Karpas-422 (cell line): Measurements from ENCODE around the gene GPC5. TPM values are rescaled to one million over a fixed set of nuclear protein-coding genes. Genes with fewer than 3 reads are reported as not detected.

Source experiments
- DNase-seq: peaks from one replicate; pipeline ENCODE4 v3.0.0-alpha.2; 2015
- H2AFZ ChIP-seq: fragments of 200-600 bp; sonication (generic); 2 replicates; pipeline ENCODE4 v1.6.1; 2014; ENCODE audit warnings: antibody characterized with exemption, low read length, mixed read lengths
- H3K27ac ChIP-seq: fragments of 200-600 bp; sonication (generic); 2 replicates; pipeline ENCODE4 v1.5.1; 2014; ENCODE audit warnings: mild to moderate bottlenecking, low read length, moderate library complexity
- H3K27me3 ChIP-seq: fragments of 200-600 bp; sonication (generic); 2 replicates; pipeline ENCODE4 v1.6.1; 2014; ENCODE audit warnings: low read length, mixed read lengths
- H3K36me3 ChIP-seq: fragments of 200-600 bp; sonication (generic); 2 replicates; pipeline ENCODE4 v1.6.1; 2014; ENCODE audit warnings: low read length, mixed read lengths; ENCODE audit not compliant: insufficient read depth
- H3K4me1 ChIP-seq: fragments of 200-600 bp; sonication (generic); 2 replicates; pipeline ENCODE4 v1.6.1; 2014; ENCODE audit warnings: mild to moderate bottlenecking, low read length, mixed read lengths
- H3K4me2 ChIP-seq: fragments of 200-600 bp; sonication (generic); 2 replicates; pipeline ENCODE4 v1.6.1; 2014; ENCODE audit warnings: low read length, low read depth, mild to moderate bottlenecking; ENCODE audit not compliant: poor library complexity, severe bottlenecking
- H3K4me3 ChIP-seq: fragments of 200-600 bp; sonication (generic); 2 replicates; pipeline ENCODE4 v1.5.1; 2014; ENCODE audit warnings: mild to moderate bottlenecking, antibody characterized with exemption, low read length, mixed read lengths
- H3K79me2 ChIP-seq: fragments of 200-600 bp; sonication (generic); 2 replicates; pipeline ENCODE4 v1.6.1; 2014; ENCODE audit warnings: mild to moderate bottlenecking, low read length, mixed read lengths
- H3K9ac ChIP-seq: fragments of 200-600 bp; sonication (generic); 2 replicates; pipeline ENCODE4 v1.6.0; 2014; ENCODE audit warnings: low read length
- H3K9me2 ChIP-seq: fragments of 200-600 bp; sonication (generic), shearing (Covaris generic); replicated peaks from 2 replicates; pipeline ENCODE4 v1.6.0; 2014; ENCODE audit warnings: mild to moderate bottlenecking, low read length, moderate library complexity; ENCODE audit not compliant: insufficient read depth
- H3K9me3 ChIP-seq: fragments of 300-700, 200-600 bp; sonication (generic); 2 replicates; pipeline ENCODE4 v1.6.1; 2014; ENCODE audit warnings: low read length, mixed read lengths
- H4K20me1 ChIP-seq: fragments of 200-600 bp; sonication (generic); 2 replicates; pipeline ENCODE4 v1.6.1; 2014; ENCODE audit warnings: mild to moderate bottlenecking, antibody characterized with exemption, low read length, low read depth; ENCODE audit not compliant: insufficient read depth
- total RNA-seq: library from RNA; depleted of rRNA; stranded (reverse); fragments of >200 nt; shearing (Covaris generic); gene quantifications from 2 replicates; pipeline ENCODE4 v1.2.3, GENCODE V29; 2014; ENCODE audit warnings: low replicate concordance

GPC5 gene
- total RNA-seq, 1 experiment from 2014 or later = not detected

DNA sequence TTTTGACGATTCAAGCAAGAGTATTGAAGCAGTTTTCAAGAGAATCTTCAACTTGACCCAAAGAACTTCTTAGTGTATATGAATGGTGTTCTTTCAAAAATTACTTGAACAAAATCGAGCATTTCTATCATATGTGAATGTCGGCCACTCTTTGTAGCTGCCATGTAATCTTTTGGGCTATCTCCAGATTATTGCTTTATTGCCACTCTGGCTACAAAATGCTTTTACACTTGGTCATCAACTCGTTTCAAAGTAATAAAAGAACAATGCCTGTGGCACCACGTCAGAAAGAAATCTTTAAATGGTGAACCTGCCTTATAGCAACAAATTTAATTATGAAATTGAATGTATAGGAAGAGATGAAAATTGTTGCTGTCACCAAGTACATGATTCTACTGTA lies 834.5 kb downstream of the GPC5 start:
- H3K4me2 ChIP-seq = no peak overlapping the region
- H3K79me2 ChIP-seq = no peaks in the 10 kb centered on the region
- no peak overlapping the region for H2AFZ ChIP-seq
- H3K36me3 ChIP-seq = no peaks in the 10 kb centered on the region
- DNase-seq = no peak
- no peaks in the 10 kb centered on the region for H4K20me1 ChIP-seq
- H3K9ac ChIP-seq = no peak overlapping the region
- peaks cover 6% of the 10 kb centered on the region; the same call in 1 of the 2 replicates for H3K9me3 ChIP-seq
- no peaks in the 10 kb centered on the region for H3K4me1 ChIP-seq
- no peaks in the 10 kb centered on the region for H3K27me3 ChIP-seq
- H3K4me3 ChIP-seq = no peak overlapping the region
- no peak overlapping the region for H3K27ac ChIP-seq
- no peaks in the 10 kb centered on the region for H3K9me2 ChIP-seq

DNA sequence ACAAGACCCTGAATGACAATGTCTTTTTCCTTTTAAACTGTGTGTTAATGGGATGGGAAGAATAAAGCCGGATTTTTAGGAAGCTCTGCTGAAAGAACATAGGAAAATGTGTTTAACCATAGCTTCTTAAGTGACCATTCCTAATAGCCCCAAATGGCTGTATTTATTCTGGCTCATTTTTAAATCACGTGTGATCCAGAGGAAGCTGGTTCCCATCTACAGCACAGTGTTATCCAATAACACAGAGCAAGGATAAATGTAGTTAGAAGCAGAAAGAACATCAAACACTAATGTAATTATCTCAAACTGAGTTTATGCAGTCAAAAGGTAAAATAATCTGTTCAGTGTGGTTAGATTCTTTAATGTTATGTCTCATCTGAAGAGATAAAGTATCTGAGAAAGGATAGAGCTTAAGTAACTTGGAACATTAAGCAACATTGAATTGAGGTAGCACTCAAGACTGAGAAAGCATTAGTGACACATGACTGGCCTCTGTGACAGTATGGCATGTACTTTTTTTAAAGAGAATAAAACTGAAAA lies 853.3 kb downstream of the GPC5 start:
- Histone ChIP-seq H3K9ac (no peak overlapping the region), H2AFZ (no peak overlapping the region), H3K27me3 (no peaks in the 10 kb centered on the region), H3K4me1 (no peaks in the 10 kb centered on the region), H3K27ac (no peak overlapping the region), H3K4me3 (no peak overlapping the region), H3K4me2 (no peak overlapping the region), H3K9me3 (peaks cover 3% of the 10 kb centered on the region; the same call in 1 of the 2 replicates), H3K79me2 (no peaks in the 10 kb centered on the region), H3K36me3 (no peaks in the 10 kb centered on the region), H3K9me2 (no peaks in the 10 kb centered on the region), H4K20me1 (no peaks in the 10 kb centered on the region)
- DNase-seq = no peak

- Histone ChIP-seq H3K4me1 (no peaks in the 10 kb centered on the region; the same call in 1 of the 2 replicates), H3K79me2 (no peaks in the 10 kb centered on the region), H3K9me3 (peaks cover 6% of the 10 kb centered on the region; the same call in 1 of the 2 replicates), H3K9me2 (no peaks in the 10 kb centered on the region), H3K27me3 (no peaks in the 10 kb centered on the region), H3K4me2 (no peak overlapping the region), H3K27ac (no peak overlapping the region), H3K9ac (no peak overlapping the region), H2AFZ (no peak overlapping the region), H4K20me1 (no peaks in the 10 kb centered on the region), H3K36me3 (no peaks in the 10 kb centered on the region), H3K4me3 (no peak overlapping the region)
- no peak for DNase-seq
Measured at GRCh38 chr13:92255526-92255925, 857.1 kb downstream of the GPC5 start.

DNA sequence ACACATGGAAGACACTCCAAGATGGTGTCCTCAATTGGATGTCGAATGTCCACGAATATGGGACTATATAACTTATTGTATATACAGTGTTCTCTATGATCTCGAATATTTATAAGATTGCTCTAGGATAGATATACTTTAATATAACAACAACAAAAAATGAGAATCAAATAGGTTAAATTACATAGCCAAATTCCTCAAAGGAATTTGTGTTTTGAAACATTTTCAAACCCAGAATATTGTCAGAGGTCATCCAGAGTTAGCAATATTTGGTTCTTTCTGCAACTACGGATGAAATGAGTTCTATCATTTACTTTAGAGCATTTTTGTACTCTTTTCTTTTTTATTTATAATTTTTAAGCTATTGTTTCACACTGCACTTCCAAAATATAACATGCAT lies 857.8 kb downstream of the GPC5 start:
- Histone ChIP-seq H3K9me3 (peaks cover 6% of the 10 kb centered on the region; the same call in 1 of the 2 replicates), H3K36me3 (no peaks in the 10 kb centered on the region), H3K27me3 (no peaks in the 10 kb centered on the region), H3K4me1 (no peaks in the 10 kb centered on the region; the same call in 1 of the 2 replicates), H3K27ac (no peak overlapping the region), H3K4me3 (no peak overlapping the region), H3K9ac (no peak overlapping the region), H3K9me2 (no peaks in the 10 kb centered on the region), H3K4me2 (no peak overlapping the region), H3K79me2 (no peaks in the 10 kb centered on the region), H4K20me1 (no peaks in the 10 kb centered on the region), H2AFZ (no peak overlapping the region)
- DNase-seq = no peak

- Histone ChIP-seq H3K9ac (no peak overlapping the region), H3K4me2 (no peak overlapping the region), H3K4me3 (no peak overlapping the region), H3K27ac (no peak overlapping the region), H4K20me1 (no peaks in the 10 kb centered on the region), H3K27me3 (no peaks in the 10 kb centered on the region), H3K4me1 (no peaks in the 10 kb centered on the region; the same call in 1 of the 2 replicates), H3K9me3 (peaks cover 3% of the 10 kb centered on the region; the same call in 1 of the 2 replicates), H3K9me2 (no peaks in the 10 kb centered on the region), H3K36me3 (no peaks in the 10 kb centered on the region), H3K79me2 (no peaks in the 10 kb centered on the region), H2AFZ (no peak overlapping the region)
- no peak for DNase-seq
Measured at GRCh38 chr13:92259046-92259445, 860.6 kb downstream of the GPC5 start.

- Histone ChIP-seq H3K36me3 (no peaks in the 10 kb centered on the region), H3K9me3 (peaks cover 3% of the 10 kb centered on the region; the same call in 1 of the 2 replicates), H3K9me2 (no peaks in the 10 kb centered on the region), H3K79me2 (no peaks in the 10 kb centered on the region), H2AFZ (no peak overlapping the region), H3K4me1 (no peaks in the 10 kb centered on the region; the same call in 1 of the 2 replicates), H3K27ac (no peak overlapping the region), H3K4me3 (no peak overlapping the region), H3K4me2 (no peak overlapping the region), H4K20me1 (no peaks in the 10 kb centered on the region), H3K27me3 (no peaks in the 10 kb centered on the region), H3K9ac (no peak overlapping the region)
- no peak for DNase-seq
Measured at GRCh38 chr13:92259523-92259922, 861.1 kb downstream of the GPC5 start.

DNA sequence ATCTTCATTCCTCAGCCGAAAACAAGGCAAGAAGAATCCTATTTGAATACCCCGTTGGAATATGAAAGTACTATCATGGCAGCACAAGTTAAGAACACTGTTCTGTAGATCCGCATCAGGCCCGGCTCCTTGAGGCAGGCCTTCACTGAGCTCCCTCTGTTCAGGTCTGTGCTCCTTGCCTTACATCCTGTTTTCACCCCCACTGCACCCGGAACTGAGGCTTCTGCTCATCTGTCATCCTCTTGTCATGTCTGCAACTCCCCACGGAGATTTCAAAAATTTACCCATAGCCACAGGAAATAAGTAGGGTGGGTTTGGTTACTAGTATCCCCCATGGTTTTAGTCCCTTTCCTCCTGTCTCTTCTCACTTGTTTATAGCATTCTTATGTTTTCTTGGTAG lies 861.9 kb downstream of the GPC5 start:
- no peaks in the 10 kb centered on the region for H3K27me3 ChIP-seq
- no peak for DNase-seq
- peaks cover 6% of the 10 kb centered on the region; the same call in 1 of the 2 replicates for H3K9me3 ChIP-seq
- no peaks in the 10 kb centered on the region for H3K36me3 ChIP-seq
- H3K9ac ChIP-seq = no peak overlapping the region
- H3K79me2 ChIP-seq = no peaks in the 10 kb centered on the region
- H3K9me2 ChIP-seq = no peaks in the 10 kb centered on the region
- no peak overlapping the region for H3K27ac ChIP-seq
- H4K20me1 ChIP-seq = no peaks in the 10 kb centered on the region
- H3K4me3 ChIP-seq = no peak overlapping the region
- H2AFZ ChIP-seq = no peak overlapping the region
- no peaks in the 10 kb centered on the region; the same call in 1 of the 2 replicates for H3K4me1 ChIP-seq
- H3K4me2 ChIP-seq = no peak overlapping the region

DNA sequence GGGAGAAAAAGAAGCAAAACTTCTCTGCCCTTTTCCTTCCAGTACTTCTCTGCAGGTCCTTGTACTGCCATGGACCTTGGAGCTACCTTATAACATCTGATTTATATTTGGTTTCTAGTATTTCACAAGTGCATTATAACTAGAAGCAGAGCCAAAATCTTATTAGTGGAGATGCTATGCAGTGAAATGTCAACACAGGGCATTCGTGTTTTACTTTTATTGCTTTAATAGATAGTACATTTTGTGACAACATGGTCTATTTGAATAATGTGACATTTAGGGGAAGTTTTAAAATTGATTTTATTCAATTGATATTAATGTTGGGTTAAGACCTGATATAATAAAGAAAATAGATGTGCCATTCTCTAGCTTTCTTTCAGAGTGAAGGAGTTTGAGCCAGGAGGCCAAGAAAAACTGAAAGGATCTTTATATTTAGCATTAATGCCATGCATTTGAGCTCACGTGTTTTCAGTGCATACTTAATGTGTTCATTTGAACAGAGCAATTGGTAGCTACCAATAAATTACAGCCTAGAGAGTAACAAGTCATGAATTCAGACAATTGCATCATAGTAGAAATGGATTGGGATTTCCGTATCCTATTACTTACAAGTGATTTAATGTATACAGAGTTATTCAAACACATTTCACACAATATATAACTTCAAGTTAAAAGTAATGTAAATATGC lies 863.8 kb downstream of the GPC5 start:
- no peaks in the 10 kb centered on the region for H3K9me2 ChIP-seq
- no peak for DNase-seq
- H2AFZ ChIP-seq = no peak overlapping the region
- H3K9me3 ChIP-seq = peaks cover 6% of the 10 kb centered on the region; the same call in 1 of the 2 replicates
- H3K36me3 ChIP-seq = no peaks in the 10 kb centered on the region
- no peak overlapping the region for H3K4me2 ChIP-seq
- H3K27ac ChIP-seq = no peak overlapping the region
- H4K20me1 ChIP-seq = no peaks in the 10 kb centered on the region
- no peaks in the 10 kb centered on the region for H3K27me3 ChIP-seq
- no peak overlapping the region for H3K9ac ChIP-seq
- H3K79me2 ChIP-seq = no peaks in the 10 kb centered on the region
- no peaks in the 10 kb centered on the region; the same call in 1 of the 2 replicates for H3K4me1 ChIP-seq
- no peak overlapping the region for H3K4me3 ChIP-seq
